Measurements from ENCODE around the gene LYPLAL1.

GRCh38 chr1:219174460-219175211 lies 958 bp downstream of the LYPLAL1 start:
- no peak for TF ChIP-seq E2F1 (CRISPR knock-in tag; IDR thresholded peaks at IDR 0.05)
- TF ChIP-seq NR3C1 (CRISPR knock-in tag; conservative IDR thresholded peaks at IDR 0.05; ENCODE audit: low read depth), result no peak
- no peak for TF ChIP-seq FOXP1 (CRISPR knock-in tag; IDR thresholded peaks at IDR 0.05; ENCODE audit: borderline replicate concordance)
- TF ChIP-seq ZNF396 (CRISPR knock-in tag; IDR thresholded peaks at IDR 0.05; ENCODE audit: borderline replicate concordance), result no peak
- no peak for TF ChIP-seq ATF6 (CRISPR knock-in tag; IDR thresholded peaks at IDR 0.05)
- no peak for TF ChIP-seq CTCF (IDR thresholded peaks at IDR 0.05)

Measured in WTC11 (cell line).